K562 treated with DMSO at 1 percent for 48 hours (cell line): ENCODE data around the gene USP5. TPM values are rescaled to one million over a fixed set of nuclear protein-coding genes. Genes with fewer than 3 reads are reported as not detected.

ENCODE experiments used
- total RNA-seq: library from RNA; unstranded; fragments of 300-600 nt; gene quantifications from 2 replicates; pipeline ENCODE4 v1.2.3, GENCODE V29; 2022; ENCODE audit warnings: low replicate concordance; ENCODE audit errors: extremely low read depth

The USP5 gene, protein sequence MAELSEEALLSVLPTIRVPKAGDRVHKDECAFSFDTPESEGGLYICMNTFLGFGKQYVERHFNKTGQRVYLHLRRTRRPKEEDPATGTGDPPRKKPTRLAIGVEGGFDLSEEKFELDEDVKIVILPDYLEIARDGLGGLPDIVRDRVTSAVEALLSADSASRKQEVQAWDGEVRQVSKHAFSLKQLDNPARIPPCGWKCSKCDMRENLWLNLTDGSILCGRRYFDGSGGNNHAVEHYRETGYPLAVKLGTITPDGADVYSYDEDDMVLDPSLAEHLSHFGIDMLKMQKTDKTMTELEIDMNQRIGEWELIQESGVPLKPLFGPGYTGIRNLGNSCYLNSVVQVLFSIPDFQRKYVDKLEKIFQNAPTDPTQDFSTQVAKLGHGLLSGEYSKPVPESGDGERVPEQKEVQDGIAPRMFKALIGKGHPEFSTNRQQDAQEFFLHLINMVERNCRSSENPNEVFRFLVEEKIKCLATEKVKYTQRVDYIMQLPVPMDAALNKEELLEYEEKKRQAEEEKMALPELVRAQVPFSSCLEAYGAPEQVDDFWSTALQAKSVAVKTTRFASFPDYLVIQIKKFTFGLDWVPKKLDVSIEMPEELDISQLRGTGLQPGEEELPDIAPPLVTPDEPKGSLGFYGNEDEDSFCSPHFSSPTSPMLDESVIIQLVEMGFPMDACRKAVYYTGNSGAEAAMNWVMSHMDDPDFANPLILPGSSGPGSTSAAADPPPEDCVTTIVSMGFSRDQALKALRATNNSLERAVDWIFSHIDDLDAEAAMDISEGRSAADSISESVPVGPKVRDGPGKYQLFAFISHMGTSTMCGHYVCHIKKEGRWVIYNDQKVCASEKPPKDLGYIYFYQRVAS
- 152 TPM in 1 of 2 replicates, not detected in the other for total RNA-seq

DNA sequence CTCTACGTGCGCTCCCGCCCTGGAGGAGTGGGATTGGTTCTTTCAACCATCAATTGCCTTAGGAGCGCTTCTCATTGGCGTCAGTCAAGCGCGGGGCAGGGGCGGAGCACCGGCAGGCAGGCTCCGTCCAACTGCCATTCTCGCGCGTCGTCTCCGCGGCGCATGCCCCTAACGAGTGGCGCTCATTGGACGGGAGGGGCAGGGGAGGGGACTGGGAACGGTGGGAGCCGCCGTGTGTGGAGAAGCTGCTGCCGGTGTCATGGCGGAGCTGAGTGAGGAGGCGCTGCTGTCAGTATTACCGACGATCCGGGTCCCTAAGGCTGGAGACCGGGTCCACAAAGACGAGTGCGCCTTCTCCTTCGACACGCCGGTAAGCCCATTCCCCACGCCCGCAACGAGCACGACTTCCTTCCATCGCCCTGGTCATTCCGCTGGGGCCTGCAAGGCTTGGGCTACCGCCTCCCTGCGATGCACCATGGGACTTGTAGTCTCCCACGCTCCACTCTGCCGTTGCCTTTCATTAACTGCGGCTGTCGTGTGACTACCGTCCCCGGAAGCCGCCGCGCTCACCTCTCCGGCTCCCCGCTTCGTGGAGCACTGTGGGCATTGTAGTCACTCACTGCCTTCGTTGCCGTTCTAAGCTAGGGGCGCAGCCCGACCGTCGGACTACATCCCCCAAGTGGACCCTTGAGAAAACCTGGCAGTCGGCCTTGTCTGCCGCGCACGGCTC, at the start of gene USP5:
Gene USP5, plus strand, starts transcription at position 230 of the 730 bp plus-strand sequence. Its CDS starts 30 bp downstream, at position 260.

DNA sequence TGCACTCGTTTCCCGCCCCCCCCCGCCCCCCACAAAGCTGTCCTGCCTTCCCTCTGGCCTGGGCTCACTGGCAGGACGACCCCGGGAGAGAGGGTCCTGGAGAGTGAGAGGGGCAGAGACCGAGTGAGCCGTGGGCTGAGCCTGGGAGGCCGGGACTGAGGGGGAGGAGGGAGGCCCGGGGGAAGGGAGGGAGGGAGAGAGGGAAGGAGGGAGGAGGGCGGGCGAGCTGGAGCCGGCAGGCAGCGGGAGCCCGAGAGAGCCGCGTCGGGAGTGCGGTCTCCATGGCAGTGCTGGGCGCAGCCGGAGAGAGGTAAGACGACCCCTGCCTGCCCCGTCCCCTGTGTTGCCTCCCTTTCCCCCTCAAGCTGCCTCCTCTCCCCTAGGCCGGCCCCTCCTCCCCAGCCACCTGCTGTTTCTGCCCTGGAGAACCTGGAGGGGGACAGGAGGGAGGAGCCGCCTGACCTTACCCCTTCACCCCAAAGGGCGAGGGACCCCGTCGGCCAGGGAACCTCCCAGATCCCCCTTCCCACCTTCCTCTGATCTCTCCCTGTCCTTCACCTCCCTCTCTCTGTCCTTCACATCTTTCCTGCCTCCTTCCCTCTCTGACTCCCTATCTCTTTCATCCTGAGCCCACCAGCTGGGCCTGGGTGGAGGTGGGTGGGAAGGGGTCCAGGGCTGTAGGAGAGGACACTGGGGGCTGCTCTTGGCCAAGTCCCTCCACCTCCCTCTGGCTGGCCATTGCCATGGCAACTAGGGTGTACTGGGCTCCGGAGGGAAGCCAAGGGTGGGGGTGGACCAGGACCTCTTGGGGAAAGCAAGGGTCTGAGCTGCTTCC, 30.1 kb upstream of the USP5 start, which contains the start of gene GPR162:
Gene GPR162, plus strand, starts transcription at position 231 of the 835 bp plus-strand sequence. CDS start 2,078 bp downstream, outside the sequence.

DNA sequence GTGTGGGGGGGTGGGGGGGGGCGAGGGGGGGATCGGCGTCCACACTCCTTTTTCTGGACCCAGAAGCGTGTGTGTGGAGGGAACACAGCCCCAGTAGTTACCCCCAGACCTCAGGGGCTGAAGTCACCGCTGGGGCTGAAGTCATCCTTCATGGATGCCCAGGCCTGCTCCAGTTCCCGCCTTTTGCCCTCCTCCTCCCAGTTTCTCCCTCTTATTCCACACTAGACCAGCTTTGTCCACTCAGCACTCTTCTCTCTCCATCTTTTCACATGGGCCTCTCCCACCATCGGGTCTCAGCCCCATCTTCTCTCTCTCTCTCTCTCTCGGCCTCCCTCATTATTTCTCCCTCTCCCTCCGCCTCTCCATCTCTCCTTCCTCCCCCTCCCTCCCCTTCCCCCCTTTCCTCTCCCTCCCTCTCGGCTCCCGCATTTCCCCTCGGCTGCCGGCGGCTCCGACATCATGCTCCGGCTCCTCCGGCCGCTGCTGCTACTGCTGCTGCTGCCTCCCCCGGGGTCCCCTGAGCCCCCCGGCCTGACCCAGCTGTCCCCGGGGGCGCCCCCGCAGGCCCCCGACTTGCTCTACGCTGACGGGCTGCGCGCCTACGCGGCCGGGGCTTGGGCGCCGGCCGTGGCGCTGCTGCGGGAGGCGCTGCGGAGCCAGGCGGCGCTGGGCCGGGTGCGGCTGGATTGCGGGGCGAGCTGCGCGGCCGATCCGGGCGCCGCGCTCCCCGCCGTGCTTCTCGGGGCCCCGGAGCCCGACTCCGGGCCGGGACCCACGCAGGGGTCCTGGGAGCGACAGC, 23.8 kb upstream of the USP5 start, which contains the start of gene P3H3:
Gene P3H3, plus strand, starts transcription at position 426 of the 799 bp plus-strand sequence. Its CDS starts 34 bp downstream, at position 460.

DNA sequence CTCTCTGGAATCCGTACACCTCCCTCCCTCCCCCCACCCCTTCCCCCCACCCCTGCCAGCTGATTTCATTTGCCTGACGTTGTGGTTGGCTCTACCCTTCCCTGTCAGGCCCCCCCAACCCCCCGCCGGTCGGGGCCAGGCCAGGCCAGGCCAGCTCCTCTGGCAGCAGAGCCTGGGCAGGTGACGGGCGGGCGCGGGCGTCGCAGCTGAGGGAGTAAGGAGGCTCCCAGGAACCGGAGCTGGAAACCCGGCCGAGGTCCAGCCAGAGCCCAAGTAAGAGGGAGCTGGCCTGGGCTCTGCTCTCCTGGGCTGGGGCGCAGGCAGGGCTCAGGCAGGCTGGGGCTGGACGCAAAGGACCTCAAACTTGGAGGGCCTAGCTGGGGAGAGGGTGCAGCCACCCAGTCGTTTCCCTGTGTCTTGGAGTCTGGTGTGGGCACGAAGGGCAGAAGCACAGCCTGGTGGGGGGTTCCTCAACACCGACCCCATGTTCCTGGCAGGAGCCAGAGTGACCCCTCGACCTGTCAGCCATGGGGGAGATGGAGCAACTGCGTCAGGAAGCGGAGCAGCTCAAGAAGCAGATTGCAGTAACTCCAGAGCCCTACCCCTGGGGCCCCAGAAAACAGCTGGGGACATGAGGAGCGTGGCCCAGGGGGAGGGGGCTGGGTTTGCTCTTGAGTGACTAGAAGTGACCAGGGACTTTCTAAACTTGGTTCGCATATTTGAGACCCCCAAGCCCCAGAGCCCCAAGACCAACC, 11.0 kb upstream of the USP5 start, which contains the start of gene GNB3:
Gene GNB3, plus strand, starts transcription at position 165 of the 755 bp plus-strand sequence. Its CDS starts 363 bp downstream, at position 528.

DNA sequence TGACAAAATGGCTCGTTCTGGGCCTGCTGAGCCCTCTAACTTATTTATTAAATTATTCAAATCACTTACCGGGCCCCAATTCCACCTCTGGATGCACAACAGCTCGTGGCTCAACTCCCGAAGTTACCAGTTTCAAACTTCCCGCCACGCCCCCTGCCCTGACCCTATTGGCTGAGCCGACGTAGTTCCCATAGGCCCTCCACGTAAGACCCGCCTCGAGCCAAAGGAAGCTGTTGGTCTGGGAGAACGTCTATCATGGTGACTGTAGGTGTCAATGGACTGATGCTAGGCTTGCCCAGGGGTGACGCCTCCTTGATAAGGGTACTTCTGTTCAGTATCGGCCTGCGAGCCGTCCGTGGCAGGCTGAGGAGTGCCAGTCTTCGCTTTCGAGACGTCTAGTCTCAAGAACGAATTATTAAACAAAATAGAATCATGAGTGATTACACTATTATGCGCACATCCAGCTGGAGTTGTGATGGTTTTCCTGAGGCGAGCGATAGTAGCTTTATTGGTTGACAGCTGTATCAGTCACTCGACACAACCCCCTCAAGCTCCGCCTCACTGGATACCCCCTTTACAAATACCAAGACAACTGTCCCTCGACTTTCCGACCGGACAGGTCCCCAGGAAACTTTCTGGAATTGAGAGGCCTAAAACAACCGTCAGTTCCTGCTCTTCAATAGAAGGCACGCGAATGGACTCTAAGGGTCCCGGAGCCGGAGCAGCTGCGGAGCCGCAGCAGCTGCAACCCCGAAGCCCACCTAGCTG, 613 bp upstream of the USP5 start, which contains the start of gene CDCA3:
Gene CDCA3, minus strand, starts transcription at position 134 of the 768 bp plus-strand sequence. CDS start 334 bp downstream, outside the sequence.

DNA sequence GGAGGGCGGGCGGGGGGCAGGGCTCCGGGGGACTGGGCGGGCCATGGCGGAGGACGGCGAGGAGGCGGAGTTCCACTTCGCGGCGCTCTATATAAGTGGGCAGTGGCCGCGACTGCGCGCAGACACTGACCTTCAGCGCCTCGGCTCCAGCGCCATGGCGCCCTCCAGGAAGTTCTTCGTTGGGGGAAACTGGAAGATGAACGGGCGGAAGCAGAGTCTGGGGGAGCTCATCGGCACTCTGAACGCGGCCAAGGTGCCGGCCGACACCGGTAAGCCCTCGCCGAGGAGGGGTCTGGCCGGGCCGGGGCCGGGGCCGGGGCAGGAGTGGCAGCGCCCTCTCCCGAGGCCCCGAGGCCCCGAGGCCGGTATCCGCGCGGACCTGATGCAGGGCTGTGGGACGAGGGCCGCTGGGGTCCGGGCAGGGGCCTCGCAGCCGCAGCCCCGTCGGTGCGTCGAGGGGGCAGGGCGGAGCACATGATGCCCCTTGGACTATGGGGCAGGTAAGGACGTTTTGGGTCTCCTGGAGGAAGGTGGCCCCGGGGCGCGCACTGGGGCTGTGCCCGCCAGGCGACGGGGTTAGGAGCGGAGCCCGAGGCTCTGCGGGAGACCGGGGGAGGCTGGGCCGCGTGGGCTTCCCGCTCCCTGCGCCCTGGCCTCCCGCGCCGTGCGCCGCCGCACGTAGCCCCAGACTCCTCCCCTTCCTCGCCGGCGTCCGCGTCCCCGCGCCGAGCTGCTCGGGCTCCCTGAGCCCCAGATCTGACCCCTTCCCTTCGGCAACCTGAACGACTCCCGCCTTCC, 15.7 kb downstream of the USP5 start, which contains the start of gene TPI1:
Gene TPI1, plus strand, starts transcription at position 119 of the 798 bp plus-strand sequence. Its CDS starts 36 bp downstream, at position 155.

DNA sequence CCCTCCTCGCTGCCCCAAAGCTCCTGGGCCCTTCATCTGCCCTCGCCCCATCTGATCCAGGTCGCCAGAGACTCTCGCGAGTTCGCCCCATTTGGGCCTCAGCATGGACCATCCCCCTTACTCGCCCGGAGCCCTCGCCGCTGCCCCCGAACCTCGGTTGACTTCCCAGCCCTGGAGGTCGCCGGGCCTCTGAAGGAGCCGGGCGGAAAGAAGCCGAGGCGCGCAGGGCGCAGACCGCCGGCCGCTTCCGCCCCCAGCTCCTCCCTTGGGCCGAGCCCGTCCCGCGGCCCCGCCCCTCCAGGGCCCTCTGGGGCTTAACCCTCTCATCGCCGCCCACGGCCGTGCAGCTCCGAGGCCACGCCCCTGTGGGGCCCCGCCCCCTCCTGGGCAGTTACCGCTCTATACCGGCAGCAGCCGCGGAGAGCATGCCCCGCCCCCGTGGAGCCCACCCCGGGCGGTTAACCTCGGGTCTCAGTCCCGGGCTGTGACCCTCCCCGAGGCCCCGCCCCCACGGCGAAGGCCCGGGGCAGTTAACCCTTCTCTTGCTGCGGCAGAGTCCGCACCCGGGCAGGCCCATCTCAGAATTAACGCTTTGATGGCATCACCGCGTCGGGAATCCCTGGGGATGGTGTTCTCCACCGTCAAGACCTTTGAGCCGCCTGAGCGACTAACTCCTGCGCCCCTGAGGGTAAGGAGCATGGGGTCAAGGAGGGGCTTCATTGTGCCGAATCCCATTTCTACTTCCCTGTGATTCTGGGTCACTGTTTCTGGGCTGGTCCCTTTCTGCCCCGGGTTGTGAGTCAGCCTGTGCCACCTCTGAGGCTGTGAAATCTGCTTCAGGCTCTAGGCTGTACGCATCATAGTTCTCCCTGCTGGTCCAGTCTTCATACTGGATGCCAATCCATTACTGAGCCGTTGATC, 21.4 kb downstream of the USP5 start, which contains the start of gene SPSB2:
Gene SPSB2, minus strand, starts transcription at position 210 of the 921 bp plus-strand sequence. CDS start 402 bp downstream, outside the sequence.

DNA sequence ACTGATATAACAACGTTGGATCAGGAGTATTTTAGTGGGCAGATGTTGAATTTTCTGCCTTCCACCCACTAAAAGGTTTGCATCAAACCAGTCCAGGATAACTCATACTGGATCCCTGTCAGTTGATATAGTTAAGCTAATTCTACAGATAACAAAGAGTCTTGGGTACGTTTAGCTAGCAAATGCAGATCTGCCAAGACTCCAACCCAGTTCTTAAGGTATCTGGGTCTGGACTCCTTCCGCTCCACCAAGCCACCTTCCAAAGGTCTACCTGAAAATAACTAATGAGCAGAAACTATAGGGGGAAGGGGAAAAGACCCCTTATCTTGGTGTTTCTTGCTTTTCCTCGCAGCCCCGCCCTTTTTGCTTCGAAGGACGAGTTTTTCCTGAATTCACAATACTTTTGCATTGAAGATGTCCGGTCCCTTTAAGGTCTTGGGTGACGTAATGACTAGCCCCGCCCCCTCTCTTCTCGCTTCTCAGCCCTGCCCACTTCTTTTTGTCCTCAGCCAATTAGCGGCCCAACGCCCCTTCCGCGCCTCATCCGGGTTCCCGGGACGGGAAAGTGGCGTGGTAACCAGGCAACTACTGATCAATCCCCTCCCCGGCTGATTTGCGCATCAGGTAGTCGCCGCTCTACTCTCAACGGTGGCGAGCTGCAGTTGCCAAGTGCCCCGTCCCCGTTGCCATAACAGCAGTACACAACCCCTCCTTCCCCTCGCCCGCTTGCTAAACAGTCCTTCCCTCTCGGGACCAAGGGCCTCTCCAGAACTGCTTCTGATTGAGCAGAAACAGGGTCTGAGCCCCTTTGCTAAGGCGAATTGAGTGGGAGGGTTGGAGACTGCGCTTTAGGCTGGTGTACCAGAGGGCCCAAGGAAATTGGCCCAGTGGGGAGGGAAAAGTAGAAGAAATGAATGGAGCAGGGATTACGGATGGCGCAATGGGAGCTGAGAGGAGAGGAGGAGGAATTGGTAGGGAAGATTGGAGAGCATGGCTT, 52.6 kb downstream of the USP5 start, which contains the start of gene LRRC23:
Gene LRRC23, plus strand, starts transcription at position 543 of the 997 bp plus-strand sequence. CDS start 812 bp downstream, outside the sequence.

DNA sequence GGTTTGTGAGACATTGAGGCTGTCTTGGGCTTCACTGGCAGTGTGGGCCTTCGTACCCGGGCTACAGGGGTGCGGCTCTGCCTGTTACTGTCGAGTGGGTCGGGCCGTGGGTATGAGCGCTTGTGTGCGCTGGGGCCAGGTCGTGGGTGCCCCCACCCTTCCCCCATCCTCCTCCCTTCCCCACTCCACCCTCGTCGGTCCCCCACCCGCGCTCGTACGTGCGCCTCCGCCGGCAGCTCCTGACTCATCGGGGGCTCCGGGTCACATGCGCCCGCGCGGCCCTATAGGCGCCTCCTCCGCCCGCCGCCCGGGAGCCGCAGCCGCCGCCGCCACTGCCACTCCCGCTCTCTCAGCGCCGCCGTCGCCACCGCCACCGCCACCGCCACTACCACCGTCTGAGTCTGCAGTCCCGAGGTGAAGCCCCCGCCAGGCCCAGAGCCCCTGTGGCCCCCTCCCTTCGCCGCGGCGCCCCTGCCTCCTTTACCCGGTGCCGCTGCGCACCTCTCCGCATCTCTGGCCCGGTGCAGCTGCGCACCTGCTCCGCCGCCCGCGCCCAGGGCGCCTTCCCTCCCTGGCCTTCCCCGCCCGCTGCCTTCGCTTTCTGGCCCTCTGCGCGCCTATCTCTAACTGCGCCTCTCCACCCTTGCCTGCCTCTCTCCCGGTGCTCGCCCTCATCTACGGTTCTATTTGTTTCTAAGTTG, 62.4 kb downstream of the USP5 start, which contains the start of gene ENO2:
Gene ENO2, plus strand, starts transcription at position 335 of the 701 bp plus-strand sequence. CDS start 1,253 bp downstream, outside the sequence.

Other genes with a start within 250 kb of the USP5 start
- 161 and 363 TPM in 2 replicates for gene CHD4, start 244.8 kb upstream of the USP5 start, total RNA-seq
- gene LPAR5, start 216.2 kb upstream of the USP5 start, total RNA-seq, result not detected in 2 replicates
- gene ACRBP, start 204.7 kb upstream of the USP5 start, total RNA-seq, result not detected in 2 replicates
- gene ING4, start 189.0 kb upstream of the USP5 start, total RNA-seq, result not detected in 2 replicates
- not detected in 2 replicates for gene ZNF384, start 162.8 kb upstream of the USP5 start, total RNA-seq
- gene PIANP, start 151.3 kb upstream of the USP5 start, total RNA-seq, result not detected in 2 replicates
- not detected in 2 replicates for gene COPS7A, start 128.1 kb upstream of the USP5 start, total RNA-seq
- not detected in 2 replicates for gene MLF2, start 99.0 kb upstream of the USP5 start, total RNA-seq
- 561 TPM in 1 of 2 replicates, not detected in the other for gene PTMS, start 85.8 kb upstream of the USP5 start, total RNA-seq
- gene LAG3, start 79.6 kb upstream of the USP5 start, total RNA-seq, result not detected in 2 replicates
- not detected in 2 replicates for gene CD4, start 62.6 kb upstream of the USP5 start, total RNA-seq
- gene GPR162, start 30.3 kb upstream of the USP5 start, total RNA-seq, result not detected in 2 replicates
- not detected in 2 replicates for gene P3H3, start 23.7 kb upstream of the USP5 start, total RNA-seq
- gene GNB3, start 11.2 kb upstream of the USP5 start, total RNA-seq, result not detected in 2 replicates
- not detected in 2 replicates for gene CDCA3, start 864 bp upstream of the USP5 start, total RNA-seq
- 376 TPM in 1 of 2 replicates, not detected in the other for gene TPI1, start 15.4 kb downstream of the USP5 start, total RNA-seq
- gene SPSB2, start 21.2 kb downstream of the USP5 start, total RNA-seq, result not detected in 2 replicates
- not detected in 2 replicates for gene LRRC23, start 52.7 kb downstream of the USP5 start, total RNA-seq
- gene ENO2, start 62.4 kb downstream of the USP5 start, total RNA-seq, result not detected in 2 replicates
- not detected in 2 replicates for gene ATN1, start 75.8 kb downstream of the USP5 start, total RNA-seq
- gene RNU7-1, start 91.7 kb downstream of the USP5 start, total RNA-seq, result not detected in 2 replicates
- gene C12orf57, start 91.9 kb downstream of the USP5 start, total RNA-seq, result not detected in 2 replicates
- not detected in 2 replicates for gene PTPN6, start 99.2 kb downstream of the USP5 start, total RNA-seq
- gene PHB2, start 118.5 kb downstream of the USP5 start, total RNA-seq, result not detected in 2 replicates
- not detected in 2 replicates for gene EMG1, start 118.8 kb downstream of the USP5 start, total RNA-seq
- gene LPCAT3, start 166.3 kb downstream of the USP5 start, total RNA-seq, result not detected in 2 replicates
- gene C1S, start 208.6 kb downstream of the USP5 start, total RNA-seq, result not detected in 2 replicates
- not detected in 2 replicates for gene C1R, start 240.3 kb downstream of the USP5 start, total RNA-seq